WTC11 (cell line): ENCODE measurements around the gene WLS. TPM values are rescaled to one million over a fixed set of nuclear protein-coding genes. Genes with fewer than 3 reads are reported as not detected.

ENCODE experiments used
- ATAC-seq: fragments of 200-7000 bp; cut with Tn5 transposase; 2 replicates; pipeline ENCODE4 v1.10.0; 2021; ENCODE audit warnings: mild to moderate bottlenecking, moderate library complexity
- CTCF ChIA-PET: fragments of 300-600 bp; sonication (Branson Sonifier 250); formaldehyde crosslinking; loops from one replicate; lab custom pipeline; 2021; ENCODE audit warnings: antibody characterized with exemption; lab: Charles Lee
- POLR2A ChIA-PET: fragments of 350-600 bp; sonication (Branson Sonifier 250); formaldehyde crosslinking; loops from one replicate; lab custom pipeline; 2021; ENCODE audit warnings: antibody characterized with exemption; lab: Charles Lee
- DNase-seq: peaks from one replicate; pipeline ENCODE4 v3.0.0; 2021; ENCODE audit warnings: low spot score
- H3K27ac Mint-ChIP-seq: 2 replicates; pipeline ENCODE4 v1.8.0; 2021; ENCODE audit warnings: mixed read lengths
- H3K27me3 Mint-ChIP-seq: 2 replicates; pipeline ENCODE4 v1.8.0; 2021; ENCODE audit warnings: low read depth, mild to moderate bottlenecking, moderate library complexity, mixed read lengths
- H3K36me3 Mint-ChIP-seq: 2 replicates; pipeline ENCODE4 v1.8.0; 2021; ENCODE audit warnings: mixed read lengths
- H3K4me1 Mint-ChIP-seq: 2 replicates; pipeline ENCODE4 v1.8.0; 2022; ENCODE audit warnings: mixed read lengths
- H3K4me3 Mint-ChIP-seq: 2 replicates; pipeline ENCODE4 v1.8.0; 2021; ENCODE audit warnings: mild to moderate bottlenecking, moderate library complexity, mixed read lengths
- H3K9me3 Mint-ChIP-seq: 2 replicates; pipeline ENCODE4 v1.8.0; 2021; ENCODE audit warnings: mixed read lengths
- CBFB ChIP-seq: sonication (generic); formaldehyde crosslinking; IDR thresholded peaks from 2 replicates; pipeline ENCODE4 v1.8.1; 2022; ENCODE audit warnings: mild to moderate bottlenecking, low read depth, missing genetic modification reagents
- CREB1 ChIP-seq: sonication (generic); formaldehyde crosslinking; IDR thresholded peaks from 2 replicates; pipeline ENCODE4 v1.8.0; 2023; ENCODE audit warnings: mild to moderate bottlenecking, missing genetic modification reagents
- ETV6 ChIP-seq: sonication (generic); formaldehyde crosslinking; IDR thresholded peaks from 2 replicates; pipeline ENCODE4 v1.8.1; 2022; ENCODE audit warnings: mild to moderate bottlenecking, missing genetic modification reagents
- FOXJ3 ChIP-seq: sonication (generic); formaldehyde crosslinking; IDR thresholded peaks from 2 replicates; pipeline ENCODE4 v1.9.0; 2021; ENCODE audit warnings: missing genetic modification reagents, mild to moderate bottlenecking, borderline replicate concordance
- IRF2 ChIP-seq: sonication (generic); formaldehyde crosslinking; IDR thresholded peaks from 2 replicates; pipeline ENCODE4 v1.8.0; 2022; ENCODE audit warnings: low read depth, missing genetic modification reagents, borderline replicate concordance
- JUN ChIP-seq: sonication (generic); formaldehyde crosslinking; IDR thresholded peaks from 2 replicates; pipeline ENCODE4 v1.8.0; 2023; ENCODE audit warnings: mild to moderate bottlenecking, missing genetic modification reagents
- MXD4 ChIP-seq: fragments of 250-450 bp; sonication (Bioruptor Pico); IDR thresholded peaks from 2 replicates; pipeline ENCODE4 v1.8.0; 2021; ENCODE audit warnings: mild to moderate bottlenecking, moderate library complexity, borderline replicate concordance
- NFE2L1 ChIP-seq: sonication (generic); formaldehyde crosslinking; IDR thresholded peaks from 2 replicates; pipeline ENCODE4 v1.8.1; 2023; ENCODE audit warnings: missing genetic modification reagents
- NR1H2 ChIP-seq: sonication (generic); formaldehyde crosslinking; IDR thresholded peaks from 2 replicates; pipeline ENCODE4 v1.9.0; 2021; ENCODE audit warnings: mild to moderate bottlenecking, moderate library complexity, missing genetic modification reagents
- RORB ChIP-seq: fragments of 250-450 bp; sonication (Bioruptor Pico); IDR thresholded peaks from 2 replicates; pipeline ENCODE4 v1.9.0; 2021; ENCODE audit warnings: mild to moderate bottlenecking
- STAT6 ChIP-seq: sonication (generic); formaldehyde crosslinking; conservative IDR thresholded peaks from 2 replicates; pipeline ENCODE4 v1.8.1; 2023; ENCODE audit warnings: mild to moderate bottlenecking, low read depth, missing genetic modification reagents, moderate library complexity
- TP53 ChIP-seq: sonication (generic); formaldehyde crosslinking; IDR thresholded peaks from 2 replicates; pipeline ENCODE4 v1.8.1; 2023; ENCODE audit warnings: mild to moderate bottlenecking, missing genetic modification reagents
- ZNF263 ChIP-seq: sonication (generic); formaldehyde crosslinking; IDR thresholded peaks from 2 replicates; pipeline ENCODE4 v1.8.1; 2022; ENCODE audit warnings: low read depth, mild to moderate bottlenecking, moderate library complexity, missing genetic modification reagents
- ZNF671 ChIP-seq: fragments of 250-450 bp; sonication (Bioruptor Pico); IDR thresholded peaks from 2 replicates; pipeline ENCODE4 v1.8.0; 2021; ENCODE audit warnings: mild to moderate bottlenecking
- total RNA-seq: library from RNA; stranded (reverse); gene quantifications from 3 replicates; pipeline ENCODE4 v1.2.3, GENCODE V29; 2021
- TF ChIP-seq, protein P1 (sequence below): fragments of 250-450 bp; sonication (Bioruptor Pico); IDR thresholded peaks from 2 replicates; pipeline ENCODE4 v1.9.0; 2021; ENCODE audit warnings: moderate library complexity, mild to moderate bottlenecking, inconsistent platforms, borderline replicate concordance
- TF ChIP-seq, protein P2 (sequence below): fragments of 250-450 bp; sonication (Bioruptor Pico); IDR thresholded peaks from 2 replicates; pipeline ENCODE4 v1.8.0; 2021; ENCODE audit warnings: mild to moderate bottlenecking
- TF ChIP-seq, protein P3 (sequence below): fragments of 200-600 bp; IDR thresholded peaks from 2 replicates; pipeline ENCODE4 v1.8.0; 2022; ENCODE audit warnings: antibody characterized with exemption
- TF ChIP-seq, protein P4 (sequence below): sonication (generic); formaldehyde crosslinking; IDR thresholded peaks from 2 replicates; pipeline ENCODE4 v1.8.1; 2023; ENCODE audit warnings: mild to moderate bottlenecking, missing genetic modification reagents
- TF ChIP-seq, protein P5 (sequence below): sonication (generic); formaldehyde crosslinking; conservative IDR thresholded peaks from 2 replicates; pipeline ENCODE4 v1.8.1; 2022; ENCODE audit warnings: mild to moderate bottlenecking, missing genetic modification reagents

Gene WLS
- total RNA-seq, 1 experiment from 2014 or later: 4.5 TPM

- TF ChIP-seq ZNF671 (CRISPR knock-in tag): no peak
Observed at GRCh38 chr1:68255301-68255700, 23.0 kb upstream of the WLS start (continued).

GRCh38 chr1:68254667-68255226, 22.4 kb upstream of the WLS start:
- Mint-ChIP-seq H3K9me3 (peaks cover 8% of the 10 kb centered on the region), H3K4me1 (peaks cover 4% of the 10 kb centered on the region), H3K36me3 (no peaks in the 10 kb centered on the region), H3K27me3 (peaks cover 5% of the 10 kb centered on the region; the same call in 1 of the 2 replicates), H3K4me3 (no peak overlapping the region), H3K27ac (no peak overlapping the region)
- TF ChIP-seq RORB (CRISPR knock-in tag) (no peak), CREB1 (no peak), FOXJ3 (CRISPR knock-in tag) (no peak), ETV6 (CRISPR knock-in tag) (no peak), IRF2 (CRISPR knock-in tag) (no peak), JUN (no peak), STAT6 (CRISPR knock-in tag) (no peak), TP53 (no peak), NFE2L1 (CRISPR knock-in tag) (no peak), CBFB (CRISPR knock-in tag) (no peak), ZNF263 (no peak), NR1H2 (CRISPR knock-in tag) (no peak), MXD4 (no peak)
- TF ChIP-seq, protein P1, sequence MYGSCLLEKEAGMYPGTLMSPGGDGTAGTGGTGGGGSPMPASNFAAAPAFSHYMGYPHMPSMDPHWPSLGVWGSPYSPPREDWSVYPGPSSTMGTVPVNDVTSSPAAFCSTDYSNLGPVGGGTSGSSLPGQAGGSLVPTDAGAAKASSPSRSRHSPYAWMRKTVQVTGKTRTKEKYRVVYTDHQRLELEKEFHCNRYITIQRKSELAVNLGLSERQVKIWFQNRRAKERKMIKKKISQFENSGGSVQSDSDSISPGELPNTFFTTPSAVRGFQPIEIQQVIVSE (CRISPR knock-in tag): no peak
- TF ChIP-seq, protein P2, sequence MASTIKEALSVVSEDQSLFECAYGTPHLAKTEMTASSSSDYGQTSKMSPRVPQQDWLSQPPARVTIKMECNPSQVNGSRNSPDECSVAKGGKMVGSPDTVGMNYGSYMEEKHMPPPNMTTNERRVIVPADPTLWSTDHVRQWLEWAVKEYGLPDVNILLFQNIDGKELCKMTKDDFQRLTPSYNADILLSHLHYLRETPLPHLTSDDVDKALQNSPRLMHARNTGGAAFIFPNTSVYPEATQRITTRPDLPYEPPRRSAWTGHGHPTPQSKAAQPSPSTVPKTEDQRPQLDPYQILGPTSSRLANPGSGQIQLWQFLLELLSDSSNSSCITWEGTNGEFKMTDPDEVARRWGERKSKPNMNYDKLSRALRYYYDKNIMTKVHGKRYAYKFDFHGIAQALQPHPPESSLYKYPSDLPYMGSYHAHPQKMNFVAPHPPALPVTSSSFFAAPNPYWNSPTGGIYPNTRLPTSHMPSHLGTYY (CRISPR knock-in tag): no peak
- TF ChIP-seq, protein P3, sequence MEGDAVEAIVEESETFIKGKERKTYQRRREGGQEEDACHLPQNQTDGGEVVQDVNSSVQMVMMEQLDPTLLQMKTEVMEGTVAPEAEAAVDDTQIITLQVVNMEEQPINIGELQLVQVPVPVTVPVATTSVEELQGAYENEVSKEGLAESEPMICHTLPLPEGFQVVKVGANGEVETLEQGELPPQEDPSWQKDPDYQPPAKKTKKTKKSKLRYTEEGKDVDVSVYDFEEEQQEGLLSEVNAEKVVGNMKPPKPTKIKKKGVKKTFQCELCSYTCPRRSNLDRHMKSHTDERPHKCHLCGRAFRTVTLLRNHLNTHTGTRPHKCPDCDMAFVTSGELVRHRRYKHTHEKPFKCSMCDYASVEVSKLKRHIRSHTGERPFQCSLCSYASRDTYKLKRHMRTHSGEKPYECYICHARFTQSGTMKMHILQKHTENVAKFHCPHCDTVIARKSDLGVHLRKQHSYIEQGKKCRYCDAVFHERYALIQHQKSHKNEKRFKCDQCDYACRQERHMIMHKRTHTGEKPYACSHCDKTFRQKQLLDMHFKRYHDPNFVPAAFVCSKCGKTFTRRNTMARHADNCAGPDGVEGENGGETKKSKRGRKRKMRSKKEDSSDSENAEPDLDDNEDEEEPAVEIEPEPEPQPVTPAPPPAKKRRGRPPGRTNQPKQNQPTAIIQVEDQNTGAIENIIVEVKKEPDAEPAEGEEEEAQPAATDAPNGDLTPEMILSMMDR: no peak
- TF ChIP-seq, protein P4, sequence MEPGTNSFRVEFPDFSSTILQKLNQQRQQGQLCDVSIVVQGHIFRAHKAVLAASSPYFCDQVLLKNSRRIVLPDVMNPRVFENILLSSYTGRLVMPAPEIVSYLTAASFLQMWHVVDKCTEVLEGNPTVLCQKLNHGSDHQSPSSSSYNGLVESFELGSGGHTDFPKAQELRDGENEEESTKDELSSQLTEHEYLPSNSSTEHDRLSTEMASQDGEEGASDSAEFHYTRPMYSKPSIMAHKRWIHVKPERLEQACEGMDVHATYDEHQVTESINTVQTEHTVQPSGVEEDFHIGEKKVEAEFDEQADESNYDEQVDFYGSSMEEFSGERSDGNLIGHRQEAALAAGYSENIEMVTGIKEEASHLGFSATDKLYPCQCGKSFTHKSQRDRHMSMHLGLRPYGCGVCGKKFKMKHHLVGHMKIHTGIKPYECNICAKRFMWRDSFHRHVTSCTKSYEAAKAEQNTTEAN (CRISPR knock-in tag): no peak
- TF ChIP-seq, protein P5, sequence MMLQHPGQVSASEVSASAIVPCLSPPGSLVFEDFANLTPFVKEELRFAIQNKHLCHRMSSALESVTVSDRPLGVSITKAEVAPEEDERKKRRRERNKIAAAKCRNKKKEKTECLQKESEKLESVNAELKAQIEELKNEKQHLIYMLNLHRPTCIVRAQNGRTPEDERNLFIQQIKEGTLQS: no peak
- ATAC-seq: no peak
- ChIA-PET POLR2A (no interaction called here), CTCF (interaction anchor here (0.6 kb wide), 1 partner anchor 134 kb away, joined by 3 read pairs; no protein-coding TSS in a partner anchor)
- no peak for DNase-seq
